Effector memory CD8-positive, alpha-beta T cell (primary cell): ENCODE results near the gene YLPM1.

Experiments used
- ATAC-seq: fragments of 150-1000 bp; cut with Tn5 transposase; replicated peaks from 2 replicates; pipeline ENCODE4 v1.10.0; 2021; ENCODE audit warnings: mild to moderate bottlenecking, moderate library complexity
- DNase-seq, 3 experiments: peaks; one replicate each; pipeline ENCODE4 v3.0.0; 2021
- H3K27ac Mint-ChIP-seq, 2 donors: one replicate each; pipeline ENCODE4 v1.8.0; 2022; ENCODE audit warnings: mild to moderate bottlenecking in 2 of 2, mixed read lengths in 2 of 2, moderate library complexity in 2 of 2
- H3K27me3 Mint-ChIP-seq, 2 donors: one replicate each; pipeline ENCODE4 v1.8.0; 2022; ENCODE audit warnings: mixed read lengths in 2 of 2
- H3K36me3 Mint-ChIP-seq: one replicate; pipeline ENCODE4 v1.8.0; 2022; ENCODE audit warnings: mild to moderate bottlenecking, moderate library complexity, mixed read lengths; ENCODE audit not compliant: insufficient read depth
- H3K4me1 Mint-ChIP-seq, 2 donors: one replicate each; pipeline ENCODE4 v1.8.0; 2022; ENCODE audit warnings: low read depth in 2 of 2, mixed read lengths in 2 of 2
- H3K4me3 Mint-ChIP-seq, 2 donors: one replicate each; pipeline ENCODE4 v1.8.0; 2022; ENCODE audit warnings: mild to moderate bottlenecking in 2 of 2, mixed read lengths in 2 of 2, moderate library complexity in 2 of 2
- H3K9me3 Mint-ChIP-seq, 2 donors: one replicate each; pipeline ENCODE4 v1.8.0; 2022; ENCODE audit warnings: mixed read lengths in 2 of 2

Gene YLPM1

GRCh38 chr14:74840603-74841030 is 77.5 kb downstream of the YLPM1 start:
- H3K36me3 Mint-ChIP-seq = no peaks in the 10 kb centered on the region
- H3K27me3 Mint-ChIP-seq = no peaks in the 10 kb centered on the region
- H3K9me3 Mint-ChIP-seq = no peaks in the 10 kb centered on the region
- H3K4me1 Mint-ChIP-seq = peaks cover 29 to 43% of the 10 kb centered on the region in 2 donors
- ATAC-seq = no peak
- H3K27ac Mint-ChIP-seq = peak overlapping the region; percentile 63 to 97
- H3K4me3 Mint-ChIP-seq = no peak overlapping the region
- no peak for DNase-seq

GRCh38 chr14:74841230-74842207 is 78.4 kb downstream of the YLPM1 start:
- Mint-ChIP-seq H3K9me3 (no peaks in the 10 kb centered on the region), H3K27ac (peak overlapping the region; percentile 76 to 97), H3K4me3 (peak overlapping the region; percentile 17 to 36), H3K36me3 (no peaks in the 10 kb centered on the region), H3K27me3 (no peaks in the 10 kb centered on the region), H3K4me1 (peaks cover 25 to 38% of the 10 kb centered on the region in 2 donors)
- DNase-seq (peak in 1 of 3 experiments; percentile 3), ATAC-seq (peak; percentile 69)

GRCh38 chr14:74843653-74844052 is 80.5 kb downstream of the YLPM1 start:
- Mint-ChIP-seq H3K27ac (peak overlapping the region in 1 of 2 donors; percentile 12), H3K27me3 (no peaks in the 10 kb centered on the region), H3K36me3 (no peaks in the 10 kb centered on the region), H3K4me3 (no peak overlapping the region), H3K9me3 (no peaks in the 10 kb centered on the region), H3K4me1 (peaks cover 13 to 19% of the 10 kb centered on the region in 2 donors)
- DNase-seq (no peak), ATAC-seq (no peak)

- Mint-ChIP-seq H3K27ac (no peak overlapping the region), H3K9me3 (no peaks in the 10 kb centered on the region), H3K27me3 (no peaks in the 10 kb centered on the region), H3K4me1 (peaks cover 7 to 8% of the 10 kb centered on the region in 2 donors), H3K4me3 (no peak overlapping the region), H3K36me3 (no peaks in the 10 kb centered on the region)
- no peak for ATAC-seq
- no peak for DNase-seq
Observed at GRCh38 chr14:74846168-74846567, 83.1 kb downstream of the YLPM1 start.

GRCh38 chr14:74846968-74847665 is 84.0 kb downstream of the YLPM1 start:
- no peaks in the 10 kb centered on the region for H3K36me3 Mint-ChIP-seq
- no peaks in the 10 kb centered on the region for H3K9me3 Mint-ChIP-seq
- H3K27ac Mint-ChIP-seq = no peak overlapping the region
- H3K4me3 Mint-ChIP-seq = no peak overlapping the region
- no peaks in the 10 kb centered on the region for H3K27me3 Mint-ChIP-seq
- H3K4me1 Mint-ChIP-seq = no peaks in the 10 kb centered on the region
- ATAC-seq = no peak
- no peak for DNase-seq

- Mint-ChIP-seq H3K4me3 (no peak overlapping the region), H3K4me1 (no peaks in the 10 kb centered on the region), H3K36me3 (no peaks in the 10 kb centered on the region), H3K9me3 (no peaks in the 10 kb centered on the region), H3K27me3 (no peaks in the 10 kb centered on the region), H3K27ac (no peak overlapping the region)
- no peak for ATAC-seq
- DNase-seq = no peak
Observed at GRCh38 chr14:74848768-74849167, 85.7 kb downstream of the YLPM1 start.

GRCh38 chr14:74852922-74853530 is 89.9 kb downstream of the YLPM1 start:
- no peak for DNase-seq
- Mint-ChIP-seq H3K27me3 (no peaks in the 10 kb centered on the region), H3K36me3 (no peaks in the 10 kb centered on the region), H3K27ac (no peak overlapping the region), H3K4me3 (no peak overlapping the region), H3K4me1 (no peaks in the 10 kb centered on the region), H3K9me3 (no peaks in the 10 kb centered on the region)
- no peak for ATAC-seq

GRCh38 chr14:74853581-74853980 is 90.5 kb downstream of the YLPM1 start:
- Mint-ChIP-seq H3K4me3 (no peak overlapping the region), H3K27ac (no peak overlapping the region), H3K4me1 (no peaks in the 10 kb centered on the region), H3K9me3 (no peaks in the 10 kb centered on the region), H3K36me3 (no peaks in the 10 kb centered on the region), H3K27me3 (no peaks in the 10 kb centered on the region)
- no peak for ATAC-seq
- no peak for DNase-seq

- Mint-ChIP-seq H3K27me3 (no peaks in the 10 kb centered on the region), H3K4me1 (no peaks in the 10 kb centered on the region), H3K36me3 (no peaks in the 10 kb centered on the region), H3K4me3 (no peak overlapping the region), H3K27ac (no peak overlapping the region), H3K9me3 (no peaks in the 10 kb centered on the region)
- no peak for ATAC-seq
- no peak for DNase-seq
Observed at GRCh38 chr14:74855021-74855420, 91.9 kb downstream of the YLPM1 start.

- H3K27ac Mint-ChIP-seq = no peak overlapping the region
- no peaks in the 10 kb centered on the region for H3K9me3 Mint-ChIP-seq
- no peaks in the 10 kb centered on the region for H3K36me3 Mint-ChIP-seq
- no peak for DNase-seq
- no peaks in the 10 kb centered on the region for H3K4me1 Mint-ChIP-seq
- no peak for ATAC-seq
- no peaks in the 10 kb centered on the region for H3K27me3 Mint-ChIP-seq
- no peak overlapping the region for H3K4me3 Mint-ChIP-seq
Observed at GRCh38 chr14:74855945-74856344, 92.8 kb downstream of the YLPM1 start.

GRCh38 chr14:74856366-74856765 is 93.2 kb downstream of the YLPM1 start:
- Mint-ChIP-seq H3K9me3 (no peaks in the 10 kb centered on the region), H3K36me3 (no peaks in the 10 kb centered on the region), H3K27ac (no peak overlapping the region), H3K4me3 (no peak overlapping the region), H3K4me1 (no peaks in the 10 kb centered on the region), H3K27me3 (no peaks in the 10 kb centered on the region)
- no peak for DNase-seq
- ATAC-seq = no peak

GRCh38 chr14:74858022-74858421 is 94.9 kb downstream of the YLPM1 start:
- Mint-ChIP-seq H3K9me3 (no peaks in the 10 kb centered on the region), H3K27ac (no peak overlapping the region), H3K4me1 (no peaks in the 10 kb centered on the region), H3K36me3 (no peaks in the 10 kb centered on the region), H3K4me3 (no peak overlapping the region), H3K27me3 (no peaks in the 10 kb centered on the region)
- ATAC-seq = no peak
- DNase-seq = no peak

GRCh38 chr14:74859757-74860552 is 96.8 kb downstream of the YLPM1 start:
- H3K27me3 Mint-ChIP-seq = no peaks in the 10 kb centered on the region
- DNase-seq (no peak), ATAC-seq (no peak)
- no peaks in the 10 kb centered on the region for H3K9me3 Mint-ChIP-seq
- H3K36me3 Mint-ChIP-seq = no peaks in the 10 kb centered on the region
- no peak overlapping the region for H3K27ac Mint-ChIP-seq
- no peak overlapping the region for H3K4me3 Mint-ChIP-seq
- no peaks in the 10 kb centered on the region for H3K4me1 Mint-ChIP-seq
